HL-60 (cell line): Measurements from ENCODE around the gene GUCY1A2.

Source experiments
- DNase-seq, 2 experiments: peaks; one replicate each; pipeline ENCODE4 v3.0.0-alpha.2; 2010 to 2020; ENCODE audit warnings: low read depth in 1 of 2, low spot score in 1 of 2
- H3K27ac ChIP-seq: fragments of 250-450 bp; sonication (Bioruptor Pico); replicated peaks from 2 replicates; pipeline ENCODE4 v1.5.1; 2020; ENCODE audit warnings: mild to moderate bottlenecking, moderate library complexity
- H3K27me3 ChIP-seq: fragments of 250-450 bp; sonication (Bioruptor Pico); 2 replicates; pipeline ENCODE4 v1.5.1; 2021; ENCODE audit warnings: mild to moderate bottlenecking, moderate library complexity; ENCODE audit not compliant: insufficient read depth, poor library complexity, severe bottlenecking
- H3K4me3 ChIP-seq: replicated peaks from 2 replicates; pipeline ENCODE4 v1.5.1; 2011; ENCODE audit warnings: mild to moderate bottlenecking, control low read depth, low read length; ENCODE audit not compliant: insufficient read depth
- CTCF ChIP-seq: IDR thresholded peaks from one replicate; pipeline ENCODE4 v1.5.1; 2011; ENCODE audit warnings: low read length, control low read depth, inconsistent platforms; ENCODE audit not compliant: insufficient read depth
- GABPA ChIP-seq: IDR thresholded peaks from 2 replicates; pipeline ENCODE4 v1.6.1; 2012; ENCODE audit warnings: low read depth
- POLR2AphosphoS5 ChIP-seq: IDR thresholded peaks from 2 replicates; pipeline ENCODE4 v1.6.1; 2012; ENCODE audit warnings: low read depth
- SPI1 ChIP-seq: IDR thresholded peaks from 2 replicates; pipeline ENCODE4 v1.6.1; 2012; ENCODE audit warnings: low read depth, mild to moderate bottlenecking, borderline replicate concordance
- TF ChIP-seq, protein P1 (sequence below): IDR thresholded peaks from 2 replicates; pipeline ENCODE4 v1.6.1; 2012; ENCODE audit warnings: low read depth; ENCODE audit not compliant: insufficient replicate concordance

GUCY1A2 gene

DNA sequence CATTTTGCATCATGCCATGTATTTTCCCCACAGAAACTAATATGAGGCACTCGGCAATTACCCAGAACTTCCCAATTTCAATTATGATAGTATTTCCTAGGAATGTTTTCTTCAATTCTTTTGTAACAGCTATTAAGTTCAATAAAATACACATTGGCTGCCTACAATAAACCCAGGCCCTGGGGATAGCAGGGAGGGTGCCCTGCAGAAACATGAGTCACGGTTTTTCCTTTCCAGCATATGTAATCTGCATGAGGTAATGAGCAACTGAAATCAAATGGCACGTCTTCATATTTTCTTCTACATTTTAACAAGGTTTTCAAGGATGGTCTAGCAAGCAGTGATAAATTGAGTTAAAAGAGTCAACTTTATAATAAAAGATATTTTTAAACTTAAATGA lies 32.0 kb downstream of the GUCY1A2 start:
- DNase-seq, result no peak
- TF ChIP-seq SPI1 (no peak), GABPA (no peak), CTCF (no peak)
- no peak overlapping the region for H3K27ac ChIP-seq
- no peaks in the 10 kb centered on the region for H3K27me3 ChIP-seq
- no peak overlapping the region for H3K4me3 ChIP-seq

- no peak overlapping the region for H3K4me3 ChIP-seq
- DNase-seq, result no peak
- TF ChIP-seq GABPA (no peak), SPI1 (peak; percentile 7; the same call in 1 of the 2 replicates)
- no peak overlapping the region for H3K27ac ChIP-seq
- no peaks in the 10 kb centered on the region for H3K27me3 ChIP-seq
Observed at GRCh38 chr11:106983991-106984390, 34.3 kb downstream of the GUCY1A2 start.

DNA sequence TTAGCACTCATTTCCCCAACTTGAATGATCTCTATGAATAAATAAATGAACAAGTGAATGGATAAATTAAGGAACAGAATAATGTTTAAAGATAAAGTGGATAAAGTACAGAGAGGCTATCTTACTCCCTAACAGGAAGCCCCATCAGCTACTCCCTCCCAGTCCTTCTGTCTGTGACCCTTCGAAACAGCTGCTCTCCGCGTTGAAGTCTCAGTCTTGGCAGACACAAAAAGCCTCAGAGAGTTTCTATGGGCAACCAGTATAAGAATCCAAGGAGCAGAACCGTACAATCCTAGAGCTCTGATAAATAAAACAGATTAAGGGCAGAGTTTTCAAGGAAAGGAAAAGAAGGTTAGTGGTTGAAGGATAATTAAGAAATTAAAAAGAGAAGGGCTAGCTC lies 35.0 kb downstream of the GUCY1A2 start:
- DNase-seq, result no peak
- TF ChIP-seq SPI1, result no peak
- TF ChIP-seq CTCF, result no peak
- TF ChIP-seq GABPA, result no peak
- TF ChIP-seq, protein P1, sequence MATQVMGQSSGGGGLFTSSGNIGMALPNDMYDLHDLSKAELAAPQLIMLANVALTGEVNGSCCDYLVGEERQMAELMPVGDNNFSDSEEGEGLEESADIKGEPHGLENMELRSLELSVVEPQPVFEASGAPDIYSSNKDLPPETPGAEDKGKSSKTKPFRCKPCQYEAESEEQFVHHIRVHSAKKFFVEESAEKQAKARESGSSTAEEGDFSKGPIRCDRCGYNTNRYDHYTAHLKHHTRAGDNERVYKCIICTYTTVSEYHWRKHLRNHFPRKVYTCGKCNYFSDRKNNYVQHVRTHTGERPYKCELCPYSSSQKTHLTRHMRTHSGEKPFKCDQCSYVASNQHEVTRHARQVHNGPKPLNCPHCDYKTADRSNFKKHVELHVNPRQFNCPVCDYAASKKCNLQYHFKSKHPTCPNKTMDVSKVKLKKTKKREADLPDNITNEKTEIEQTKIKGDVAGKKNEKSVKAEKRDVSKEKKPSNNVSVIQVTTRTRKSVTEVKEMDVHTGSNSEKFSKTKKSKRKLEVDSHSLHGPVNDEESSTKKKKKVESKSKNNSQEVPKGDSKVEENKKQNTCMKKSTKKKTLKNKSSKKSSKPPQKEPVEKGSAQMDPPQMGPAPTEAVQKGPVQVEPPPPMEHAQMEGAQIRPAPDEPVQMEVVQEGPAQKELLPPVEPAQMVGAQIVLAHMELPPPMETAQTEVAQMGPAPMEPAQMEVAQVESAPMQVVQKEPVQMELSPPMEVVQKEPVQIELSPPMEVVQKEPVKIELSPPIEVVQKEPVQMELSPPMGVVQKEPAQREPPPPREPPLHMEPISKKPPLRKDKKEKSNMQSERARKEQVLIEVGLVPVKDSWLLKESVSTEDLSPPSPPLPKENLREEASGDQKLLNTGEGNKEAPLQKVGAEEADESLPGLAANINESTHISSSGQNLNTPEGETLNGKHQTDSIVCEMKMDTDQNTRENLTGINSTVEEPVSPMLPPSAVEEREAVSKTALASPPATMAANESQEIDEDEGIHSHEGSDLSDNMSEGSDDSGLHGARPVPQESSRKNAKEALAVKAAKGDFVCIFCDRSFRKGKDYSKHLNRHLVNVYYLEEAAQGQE, result no peak
- no peak for TF ChIP-seq POLR2AphosphoS5
- H3K27ac ChIP-seq, result no peak overlapping the region
- no peak overlapping the region for H3K4me3 ChIP-seq
- H3K27me3 ChIP-seq, result no peaks in the 10 kb centered on the region

GRCh38 chr11:106974831-106975230 lies 43.4 kb downstream of the GUCY1A2 start:
- no peak for DNase-seq
- TF ChIP-seq, protein P1, result no peak
- no peak for TF ChIP-seq SPI1
- TF ChIP-seq CTCF, result no peak
- TF ChIP-seq POLR2AphosphoS5, result no peak
- no peak for TF ChIP-seq GABPA

More at GRCh38 chr11:106974831-106975230, 43.4 kb downstream of the GUCY1A2 start:
- H3K27me3 ChIP-seq, result peaks cover 2% of the 10 kb centered on the region
- H3K4me3 ChIP-seq, result no peak overlapping the region
- no peak overlapping the region for H3K27ac ChIP-seq
